ENCODE data around the gene GPR32.
"Not testable (repeated sequence)": the region's sequence is repeated elsewhere in the genome, so short reads cannot be mapped to it uniquely, and the experiment has no call there.

The GPR32 gene

GRCh38 chr19:50747141-50747540, 23.1 kb upstream of the GPR32 start:
- not testable (repeated sequence) for DNase-seq (ENCODE audit: low read depth in 3 of 3, low spot score in 1 of 3)

DNA sequence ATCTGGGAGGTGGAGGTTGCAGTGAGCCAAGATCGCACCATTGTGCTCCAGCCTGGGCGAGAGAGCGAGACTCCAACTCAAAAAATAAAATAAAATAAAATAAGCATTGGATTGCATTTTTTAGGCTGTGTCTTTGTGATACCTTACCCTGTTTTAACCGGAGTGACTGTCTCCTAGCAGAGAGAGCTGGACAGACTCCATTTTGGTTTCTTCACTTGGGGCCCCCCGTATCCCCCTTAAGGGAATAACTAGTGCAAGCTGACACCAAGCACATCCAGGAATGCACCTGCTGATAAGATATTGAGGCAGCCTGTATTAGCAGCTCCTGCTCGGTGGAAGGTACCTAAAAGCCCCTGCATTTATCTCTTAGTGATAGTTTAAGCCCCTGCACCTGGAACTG, 20.8 kb upstream of the GPR32 start:
- no peak for DNase-seq (ENCODE audit: low read depth in 3 of 3, low spot score in 1 of 3)

GRCh38 chr19:50750010-50750409, 20.3 kb upstream of the GPR32 start:
- DNase-seq (ENCODE audit: low read depth in 3 of 3, low spot score in 1 of 3): no peak

DNA sequence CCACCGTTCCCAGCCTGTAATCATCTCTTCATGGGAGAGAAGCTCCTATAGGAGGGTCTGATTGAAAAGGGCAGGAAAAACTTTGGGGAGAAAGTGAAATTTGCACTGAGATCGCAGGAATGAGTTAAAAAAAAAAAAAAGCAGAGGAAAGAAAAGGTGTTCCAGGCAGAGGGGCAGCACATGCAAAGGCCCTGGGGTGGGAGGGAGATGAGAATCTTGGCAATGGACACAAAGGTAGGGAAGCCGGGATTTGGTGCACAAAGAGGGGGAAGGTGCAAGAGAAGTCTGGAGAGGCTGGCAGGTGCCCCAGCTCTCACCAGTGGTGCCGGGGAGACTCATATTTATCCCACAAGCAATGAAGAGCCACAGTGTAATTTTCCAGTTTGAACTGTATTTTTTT, 16.4 kb upstream of the GPR32 start:
- DNase-seq (ENCODE audit: low read depth in 3 of 3, low spot score in 1 of 3): no peak

GRCh38 chr19:50756244-50756643, 14.0 kb upstream of the GPR32 start:
- not testable (repeated sequence) for DNase-seq (ENCODE audit: low read depth in 3 of 3, low spot score in 1 of 3)

DNA sequence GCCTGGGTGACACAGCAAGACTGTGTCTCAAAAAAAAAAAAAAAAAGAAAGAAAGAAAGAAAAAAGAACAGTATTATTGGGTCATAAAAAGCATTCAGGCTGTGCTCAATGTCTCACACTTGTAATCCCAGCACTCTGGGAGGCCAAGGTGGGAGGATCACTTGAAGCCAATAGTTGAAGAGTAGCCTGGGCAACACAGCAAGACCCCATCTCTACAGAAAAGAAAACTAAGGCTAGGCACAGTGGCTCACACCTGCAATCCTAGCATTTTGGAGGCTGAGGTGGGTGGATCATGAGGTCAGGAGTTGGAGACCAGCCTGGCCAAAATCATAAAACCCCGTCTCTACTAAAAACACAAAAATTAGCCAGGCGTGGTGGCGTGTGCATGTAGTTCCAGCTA, 12.6 kb upstream of the GPR32 start:
- DNase-seq (ENCODE audit: low read depth in 3 of 3, low spot score in 1 of 3): not testable (repeated sequence)

DNA sequence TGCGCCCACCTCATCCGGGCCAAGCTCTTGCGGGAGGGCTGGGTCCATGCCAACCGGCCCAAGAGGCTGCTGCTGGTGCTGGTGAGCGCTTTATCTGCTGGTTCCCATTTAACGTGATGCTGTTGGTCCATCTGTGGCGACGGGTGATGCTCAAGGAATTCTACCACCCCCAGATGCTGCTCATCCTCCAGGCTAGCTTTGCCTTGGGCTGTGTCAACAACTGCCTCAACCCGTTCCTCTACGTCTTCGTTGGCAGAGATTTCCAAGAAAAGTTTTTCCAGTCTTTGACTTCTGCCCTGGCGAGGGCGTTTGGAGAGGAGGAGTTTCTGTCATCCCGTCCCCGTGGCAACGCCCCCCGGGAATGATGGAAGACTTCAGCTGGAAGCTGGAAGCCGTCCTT, 11.2 kb upstream of the GPR32 start:
- not testable (repeated sequence) for DNase-seq (ENCODE audit: low read depth in 3 of 3, low spot score in 1 of 3)

DNA sequence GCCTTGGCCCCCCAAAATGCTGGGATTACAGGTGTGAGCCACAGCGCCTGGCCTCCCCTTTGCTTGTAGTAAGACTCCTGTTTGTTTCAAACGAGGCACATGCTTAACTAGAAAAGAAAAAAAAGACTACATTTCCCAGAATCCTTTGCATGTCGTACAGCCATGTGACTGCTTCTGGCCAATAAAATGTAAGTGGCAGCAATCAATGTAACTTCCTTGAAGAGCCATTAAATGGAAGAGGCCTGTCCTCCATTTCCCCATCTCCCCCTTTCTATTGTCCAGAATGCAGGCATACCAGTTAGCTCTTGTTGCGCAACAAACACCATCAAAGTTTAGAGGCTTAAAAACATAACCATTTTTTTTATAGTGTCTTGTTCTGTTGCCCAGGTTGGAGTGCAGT, 10.4 kb upstream of the GPR32 start:
- no peak for DNase-seq (ENCODE audit: low read depth in 3 of 3, low spot score in 1 of 3)

DNA sequence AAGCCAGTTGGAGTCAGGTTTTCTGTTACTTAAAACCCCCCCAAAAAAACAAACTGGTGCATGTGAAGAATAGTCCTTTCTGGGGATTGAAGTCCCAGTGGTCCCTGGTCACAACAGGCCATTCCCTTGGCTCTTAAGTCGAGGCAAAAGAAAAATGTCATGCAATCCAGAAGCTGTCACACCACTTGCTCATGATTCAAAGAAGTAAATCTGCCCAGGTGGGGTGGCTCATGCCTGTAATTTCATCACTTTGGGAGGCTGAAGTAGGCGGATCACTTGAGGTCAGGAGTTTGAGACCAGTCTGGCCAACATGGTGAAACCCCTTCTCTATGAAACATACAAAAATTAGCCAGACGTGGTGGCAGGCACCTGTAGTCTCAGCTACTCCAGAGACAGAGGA, 8.8 kb upstream of the GPR32 start:
- DNase-seq (ENCODE audit: low read depth in 3 of 3, low spot score in 1 of 3): not testable (repeated sequence)

- not testable (repeated sequence) for DNase-seq (ENCODE audit: low read depth in 3 of 3, low spot score in 1 of 3)
Measured at GRCh38 chr19:50763521-50763920, 6.7 kb upstream of the GPR32 start.

GRCh38 chr19:50764409-50764808, 5.9 kb upstream of the GPR32 start:
- no peak for DNase-seq (ENCODE audit: low read depth in 3 of 3, low spot score in 1 of 3)

GRCh38 chr19:50766746-50767145, 3.5 kb upstream of the GPR32 start:
- not testable (repeated sequence) for DNase-seq (ENCODE audit: low read depth in 3 of 3, low spot score in 1 of 3)

- not testable (repeated sequence) for DNase-seq (ENCODE audit: low read depth in 3 of 3, low spot score in 1 of 3)
Measured at GRCh38 chr19:50767263-50767662, 3.0 kb upstream of the GPR32 start.

- no peak for DNase-seq (ENCODE audit: low read depth in 3 of 3, low spot score in 1 of 3)
Measured at GRCh38 chr19:50768277-50768676, 2.0 kb upstream of the GPR32 start.

DNA sequence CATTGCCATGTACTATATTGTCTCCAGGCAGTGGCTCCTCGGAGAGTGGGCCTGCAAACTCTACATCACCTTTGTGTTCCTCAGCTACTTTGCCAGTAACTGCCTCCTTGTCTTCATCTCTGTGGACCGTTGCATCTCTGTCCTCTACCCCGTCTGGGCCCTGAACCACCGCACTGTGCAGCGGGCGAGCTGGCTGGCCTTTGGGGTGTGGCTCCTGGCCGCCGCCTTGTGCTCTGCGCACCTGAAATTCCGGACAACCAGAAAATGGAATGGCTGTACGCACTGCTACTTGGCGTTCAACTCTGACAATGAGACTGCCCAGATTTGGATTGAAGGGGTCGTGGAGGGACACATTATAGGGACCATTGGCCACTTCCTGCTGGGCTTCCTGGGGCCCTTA, 624 bp downstream of the GPR32 start:
- DNase-seq (ENCODE audit: low read depth in 3 of 3, low spot score in 1 of 3): no peak

GRCh38 chr19:50772476-50772875, 2.2 kb downstream of the GPR32 start:
- DNase-seq (ENCODE audit: low read depth in 3 of 3, low spot score in 1 of 3): no peak

GRCh38 chr19:50772912-50773311, 2.6 kb downstream of the GPR32 start:
- DNase-seq (ENCODE audit: low read depth in 3 of 3, low spot score in 1 of 3): not testable (repeated sequence)

DNA sequence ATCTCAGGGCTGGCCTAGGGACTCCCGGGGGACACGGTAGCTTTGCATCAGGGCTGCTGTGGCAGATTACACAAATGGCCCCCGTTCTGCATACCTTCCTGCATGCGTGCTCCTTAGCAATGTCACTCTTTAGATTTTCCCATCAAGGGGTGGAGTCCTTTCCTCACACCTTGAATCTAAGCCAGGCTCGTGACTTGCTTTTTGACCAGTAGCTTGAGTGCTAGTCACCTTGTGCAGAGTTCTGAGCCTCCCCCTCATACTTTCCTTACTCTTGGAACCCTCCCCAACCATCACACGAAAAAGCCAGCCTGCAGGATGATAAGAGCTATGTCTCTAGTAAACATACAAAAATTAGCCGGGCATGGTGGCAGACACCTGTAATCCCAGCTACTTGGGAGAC, 3.2 kb downstream of the GPR32 start:
- DNase-seq (ENCODE audit: low read depth in 3 of 3, low spot score in 1 of 3): not testable (repeated sequence)

DNA sequence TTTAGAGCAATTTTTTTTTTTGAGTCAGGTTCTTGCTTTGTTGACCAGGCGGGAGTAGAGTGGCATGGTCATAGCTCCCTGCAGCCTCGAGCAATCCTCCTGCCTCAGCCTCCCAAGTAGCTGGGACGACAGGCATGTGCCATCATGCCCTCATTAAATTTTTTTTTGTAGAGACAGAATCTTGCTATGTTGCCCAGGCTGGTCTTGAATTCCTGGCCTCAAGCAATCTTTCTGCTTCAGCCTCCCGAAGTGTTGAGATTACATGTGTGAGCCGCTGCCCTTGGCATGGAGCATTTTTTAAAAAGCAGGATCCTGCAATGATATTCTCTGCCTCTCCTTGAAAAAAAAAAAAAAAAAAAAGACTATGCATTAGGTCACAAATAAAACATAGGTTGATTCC, 5.9 kb downstream of the GPR32 start:
- no peak for DNase-seq (ENCODE audit: low read depth in 3 of 3, low spot score in 1 of 3)

DNA sequence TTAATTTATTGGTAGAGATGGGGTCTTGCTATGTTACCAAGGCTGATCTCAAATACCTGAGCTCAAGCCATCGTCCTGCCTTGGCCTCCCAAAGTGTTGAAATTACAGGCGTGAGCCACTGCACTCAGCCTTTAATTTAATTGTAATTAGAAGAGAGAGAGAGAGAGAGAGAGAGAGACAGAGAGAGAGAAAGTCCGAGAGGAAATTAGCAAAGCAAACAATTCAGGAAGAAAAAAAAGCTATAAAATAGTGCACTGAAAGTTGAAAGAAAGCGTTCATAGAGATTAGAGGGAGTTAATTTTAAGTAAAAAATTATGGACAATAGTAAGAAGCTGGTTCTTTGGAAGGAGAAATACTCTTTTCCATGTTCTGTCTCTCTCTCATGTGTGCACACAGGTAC, 7.0 kb downstream of the GPR32 start:
- no peak for DNase-seq (ENCODE audit: low read depth in 3 of 3, low spot score in 1 of 3)

DNA sequence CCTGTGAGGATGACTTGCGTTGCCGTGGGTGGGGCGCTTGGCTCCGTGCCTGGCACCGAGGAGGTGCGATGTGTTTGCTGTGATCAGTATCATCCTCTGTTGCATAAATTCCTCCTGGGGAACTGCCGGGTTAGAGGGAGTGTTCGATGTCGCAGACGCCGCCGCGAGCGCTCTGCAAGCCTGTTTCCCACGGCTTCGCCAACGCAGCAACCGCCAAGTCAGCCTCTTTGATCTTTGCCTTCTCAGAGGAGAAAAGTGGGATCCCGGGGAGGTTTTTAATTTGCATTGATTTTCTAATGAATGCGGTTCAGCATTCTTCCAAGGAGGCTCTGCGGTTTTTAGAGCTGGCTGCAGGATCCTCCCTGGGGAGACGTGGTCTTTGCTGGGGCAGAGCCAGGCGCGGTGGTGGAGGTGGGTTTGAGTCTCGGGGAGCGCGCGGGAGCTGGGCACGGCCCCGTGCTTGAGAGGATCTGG, 7.6 kb downstream of the GPR32 start:
- no peak for DNase-seq (ENCODE audit: low read depth in 3 of 3, low spot score in 1 of 3)

- no peak for DNase-seq (ENCODE audit: low read depth in 3 of 3, low spot score in 1 of 3)
Measured at GRCh38 chr19:50778906-50779430, 8.7 kb downstream of the GPR32 start.

Data from stimulated activated CD4-positive, alpha-beta T cell treated with anti-CD3 and anti-CD28 coated beads, TNF-alpha, amount 100 ng/mL, for 1 hour (primary cell).